Measurements from ENCODE around the gene B3GNT2.

Gene B3GNT2

GRCh38 chr2:62205554-62205953, 9.6 kb downstream of the B3GNT2 start:
- DNase-seq = no peak

GRCh38 chr2:62206024-62206423, 10.1 kb downstream of the B3GNT2 start:
- DNase-seq = peak; percentile 23

- no peak for DNase-seq
Measured at GRCh38 chr2:62207491-62207890, 11.6 kb downstream of the B3GNT2 start.

- DNase-seq = no peak
Measured at GRCh38 chr2:62208074-62208757, 12.3 kb downstream of the B3GNT2 start.

GRCh38 chr2:62208758-62209114, 12.8 kb downstream of the B3GNT2 start:
- DNase-seq = no peak

GRCh38 chr2:62209427-62209991, 13.6 kb downstream of the B3GNT2 start:
- DNase-seq = no peak

GRCh38 chr2:62215306-62216064, 19.6 kb downstream of the B3GNT2 start:
- DNase-seq = peak; percentile 97

- DNase-seq = no peak
Measured at GRCh38 chr2:62216113-62216512, 20.2 kb downstream of the B3GNT2 start.

GRCh38 chr2:62216616-62217015, 20.7 kb downstream of the B3GNT2 start:
- DNase-seq = no peak

- no peak for DNase-seq
Measured at GRCh38 chr2:62217421-62217820, 21.5 kb downstream of the B3GNT2 start.

GRCh38 chr2:62217970-62218369, 22.1 kb downstream of the B3GNT2 start:
- DNase-seq = no peak

- no peak for DNase-seq
Measured at GRCh38 chr2:62219407-62220159, 23.7 kb downstream of the B3GNT2 start.

GRCh38 chr2:62221141-62221540, 25.2 kb downstream of the B3GNT2 start:
- peak; percentile 38 for DNase-seq

- no peak for DNase-seq
Measured at GRCh38 chr2:62222171-62222570, 26.3 kb downstream of the B3GNT2 start.

GRCh38 chr2:62222674-62223073, 26.8 kb downstream of the B3GNT2 start:
- no peak for DNase-seq

- no peak for DNase-seq
Measured at GRCh38 chr2:62224976-62225375, 29.1 kb downstream of the B3GNT2 start.

- DNase-seq = no peak
Measured at GRCh38 chr2:62227386-62228075, 31.6 kb downstream of the B3GNT2 start.

GRCh38 chr2:62229082-62229605, 33.2 kb downstream of the B3GNT2 start:
- no peak for DNase-seq

- DNase-seq = no peak
Measured at GRCh38 chr2:62231541-62231940, 35.6 kb downstream of the B3GNT2 start.

- DNase-seq = no peak
Measured at GRCh38 chr2:62234755-62235655, 39.1 kb downstream of the B3GNT2 start.

GRCh38 chr2:62236499-62236898, 40.6 kb downstream of the B3GNT2 start:
- DNase-seq = no peak

- no peak for DNase-seq
Measured at GRCh38 chr2:62238236-62238635, 42.3 kb downstream of the B3GNT2 start.

All from NCI-H2171 treated with DMSO at 0.1 percent for 48 hours (cell line).